ENCODE data around the gene EFNA5. TPM values are rescaled to one million over a fixed set of nuclear protein-coding genes. Genes with fewer than 3 reads are reported as not detected.

Gene EFNA5
- total RNA-seq, 4 donors from 2014 or later: 16.6 to 35.3 (median 19.3) TPM

- no peak overlapping the region for H3K4me3 ChIP-seq (ENCODE audit: low read depth, poor library complexity, severe bottlenecking)
- no peak for DNase-seq (ENCODE audit: low spot score in 2 of 2)
- TF ChIP-seq POLR2A (IDR thresholded peaks at IDR 0.05): no peak
- TF ChIP-seq CTCF (IDR thresholded peaks at IDR 0.05): no peak
- WGBS, 2 donors: 50 to 51% methylated on average over 7 of the region's 7 CpGs
- intact Hi-C loops (cut with DNase I; ENCODE audit: low total_unique reads): no loop called here
Measured at GRCh38 chr5:107615299-107615817, 55.4 kb downstream of the EFNA5 start.

GRCh38 chr5:107612541-107612940 is 58.2 kb downstream of the EFNA5 start:
- TF ChIP-seq POLR2A (IDR thresholded peaks at IDR 0.05) (no peak), CTCF (IDR thresholded peaks at IDR 0.05) (no peak)
- intact Hi-C loops (cut with DNase I; ENCODE audit: low total_unique reads): no loop called here
- 80 to 90% methylated on average over 1 of the region's 1 CpG for WGBS, 2 donors
- no peak for DNase-seq (ENCODE audit: low spot score in 2 of 2)
- no peak overlapping the region for H3K4me3 ChIP-seq (ENCODE audit: low read depth, poor library complexity, severe bottlenecking)

GRCh38 chr5:107610798-107611197 is 59.9 kb downstream of the EFNA5 start:
- no peak for TF ChIP-seq POLR2A (IDR thresholded peaks at IDR 0.05)
- TF ChIP-seq CTCF (IDR thresholded peaks at IDR 0.05): no peak
- no peak overlapping the region for H3K4me3 ChIP-seq (ENCODE audit: low read depth, poor library complexity, severe bottlenecking)
- no peak for DNase-seq (ENCODE audit: low spot score in 2 of 2)
- WGBS, 2 donors: 95% methylated on average over 12 of the region's 12 CpGs
- intact Hi-C loops (cut with DNase I; ENCODE audit: low total_unique reads): no loop called here

GRCh38 chr5:107607671-107608345 is 62.9 kb downstream of the EFNA5 start:
- intact Hi-C loops (cut with DNase I; ENCODE audit: low total_unique reads): no loop called here
- no peak for DNase-seq (ENCODE audit: low spot score in 2 of 2)
- TF ChIP-seq POLR2A (IDR thresholded peaks at IDR 0.05): no peak
- TF ChIP-seq CTCF (IDR thresholded peaks at IDR 0.05): no peak
- 56 to 61% methylated on average over 9 of the region's 9 CpGs for WGBS, 2 donors
- no peak overlapping the region for H3K4me3 ChIP-seq (ENCODE audit: low read depth, poor library complexity, severe bottlenecking)

- H3K4me3 ChIP-seq (ENCODE audit: low read depth, poor library complexity, severe bottlenecking): no peak overlapping the region
- intact Hi-C loops (cut with DNase I; ENCODE audit: low total_unique reads): no loop called here
- WGBS, 2 donors: 88 to 91% methylated on average over 6 of the region's 6 CpGs
- DNase-seq (ENCODE audit: low spot score in 2 of 2): no peak
- TF ChIP-seq POLR2A (IDR thresholded peaks at IDR 0.05) (no peak), CTCF (IDR thresholded peaks at IDR 0.05) (no peak)
Measured at GRCh38 chr5:107607196-107607595, 63.5 kb downstream of the EFNA5 start.

Data from lower leg skin (tissue), 4 donors.